GM13977 (cell line): ENCODE measurements around the gene TMEM30A.

Source experiments
- DNase-seq: peaks from one replicate; pipeline ENCODE4 v3.0.0; 2012; ENCODE audit warnings: low spot score
- CTCF ChIP-seq: IDR thresholded peaks from 2 replicates; pipeline ENCODE4 v1.5.1; 2012; ENCODE audit warnings: mild to moderate bottlenecking, control low read depth; ENCODE audit not compliant: insufficient read depth; ENCODE audit errors: extremely low read depth, missing control alignments
- in situ Hi-C: fragments of 300-500 bp; cut with MboI; formaldehyde crosslinking; loops from one replicate; pipeline ENCODE4 v1.12.0; 2022; ENCODE audit warnings: low sequenced_read_pairs, low pct_unique_long_range_greater_than_20kb, mixed read lengths, inconsistent platforms; ENCODE audit not compliant: unreplicated experiment

Gene TMEM30A

GRCh38 chr6:75208298-75209183 lies 76.1 kb downstream of the TMEM30A start:
- in situ Hi-C loops: loop anchor here (25.0 kb wide), 2 partner anchors 796 to 1121 kb away; no protein-coding TSS in a partner anchor

GRCh38 chr6:75206576-75207342 lies 77.8 kb downstream of the TMEM30A start:
- in situ Hi-C loops: loop anchor here (25.0 kb wide), 2 partner anchors 794 to 1119 kb away; no protein-coding TSS in a partner anchor
- peak; percentile 27 for DNase-seq
- TF ChIP-seq CTCF: no peak

More at GRCh38 chr6:75208298-75209183, 76.1 kb downstream of the TMEM30A start:
- peak; percentile 95 for TF ChIP-seq CTCF
- DNase-seq: peak; percentile 72

- TF ChIP-seq CTCF: no peak
- peak; percentile 31 for DNase-seq
- in situ Hi-C loops: loop anchor here (25.0 kb wide), 2 partner anchors 794 to 1119 kb away; no protein-coding TSS in a partner anchor
Measured at GRCh38 chr6:75205776-75206575, 78.6 kb downstream of the TMEM30A start, which contains the start of gene COL12A1. TSS of gene COL12A1 (minus strand) at chr6:75206053. CDS start at chr6:75202792, 3,261 bp downstream.

- in situ Hi-C loops: loop anchor here (25.0 kb wide), 2 partner anchors 793 to 1118 kb away; no protein-coding TSS in a partner anchor
- peak; percentile 30 for DNase-seq
- no peak for TF ChIP-seq CTCF
Measured at GRCh38 chr6:75204959-75205775, 79.4 kb downstream of the TMEM30A start.

GRCh38 chr6:75204217-75204958 lies 80.2 kb downstream of the TMEM30A start:
- in situ Hi-C loops: loop anchor here (25.0 kb wide), 2 partner anchors 792 to 1117 kb away; no protein-coding TSS in a partner anchor
- peak; percentile 73 for DNase-seq
- TF ChIP-seq CTCF: peak; percentile 70
